Brain microvascular endothelial cell (primary cell): ENCODE data around the gene IP6K1.

Experiments used
- DNase-seq: peaks from one replicate; pipeline ENCODE4 v3.0.0-alpha.2; 2020
- H3K27ac ChIP-seq: fragments of 250-450 bp; sonication (Bioruptor Pico); 2 replicates; pipeline ENCODE4 v1.5.1; 2020; ENCODE audit warnings: mild to moderate bottlenecking, moderate library complexity
- H3K27me3 ChIP-seq: fragments of 250-450 bp; sonication (Bioruptor Pico); replicated peaks from 2 replicates; pipeline ENCODE4 v1.5.1; 2020; ENCODE audit warnings: mild to moderate bottlenecking
- H3K36me3 ChIP-seq: fragments of 250-450 bp; sonication (Bioruptor Pico); replicated peaks from 2 replicates; pipeline ENCODE4 v1.5.1; 2020; ENCODE audit warnings: mild to moderate bottlenecking
- H3K4me3 ChIP-seq: 2 replicates; pipeline ENCODE4 v1.5.1; 2011; ENCODE audit warnings: low read depth, mild to moderate bottlenecking, control low read depth, low read length, moderate library complexity
- in situ Hi-C: cut with HindIII; loops from 2 replicates; pipeline ENCODE4 v1.10.0; 2017; ENCODE audit warnings: low sequenced_read_pairs, low pct_ligation_motif_present
- TF ChIP-seq, protein P1 (sequence below): IDR thresholded peaks from 2 replicates; pipeline ENCODE4 v1.5.1; 2011; ENCODE audit warnings: low read depth, mild to moderate bottlenecking, moderate library complexity, low read length, control low read depth, inconsistent platforms; ENCODE audit errors: missing control alignments

The IP6K1 gene

DNA sequence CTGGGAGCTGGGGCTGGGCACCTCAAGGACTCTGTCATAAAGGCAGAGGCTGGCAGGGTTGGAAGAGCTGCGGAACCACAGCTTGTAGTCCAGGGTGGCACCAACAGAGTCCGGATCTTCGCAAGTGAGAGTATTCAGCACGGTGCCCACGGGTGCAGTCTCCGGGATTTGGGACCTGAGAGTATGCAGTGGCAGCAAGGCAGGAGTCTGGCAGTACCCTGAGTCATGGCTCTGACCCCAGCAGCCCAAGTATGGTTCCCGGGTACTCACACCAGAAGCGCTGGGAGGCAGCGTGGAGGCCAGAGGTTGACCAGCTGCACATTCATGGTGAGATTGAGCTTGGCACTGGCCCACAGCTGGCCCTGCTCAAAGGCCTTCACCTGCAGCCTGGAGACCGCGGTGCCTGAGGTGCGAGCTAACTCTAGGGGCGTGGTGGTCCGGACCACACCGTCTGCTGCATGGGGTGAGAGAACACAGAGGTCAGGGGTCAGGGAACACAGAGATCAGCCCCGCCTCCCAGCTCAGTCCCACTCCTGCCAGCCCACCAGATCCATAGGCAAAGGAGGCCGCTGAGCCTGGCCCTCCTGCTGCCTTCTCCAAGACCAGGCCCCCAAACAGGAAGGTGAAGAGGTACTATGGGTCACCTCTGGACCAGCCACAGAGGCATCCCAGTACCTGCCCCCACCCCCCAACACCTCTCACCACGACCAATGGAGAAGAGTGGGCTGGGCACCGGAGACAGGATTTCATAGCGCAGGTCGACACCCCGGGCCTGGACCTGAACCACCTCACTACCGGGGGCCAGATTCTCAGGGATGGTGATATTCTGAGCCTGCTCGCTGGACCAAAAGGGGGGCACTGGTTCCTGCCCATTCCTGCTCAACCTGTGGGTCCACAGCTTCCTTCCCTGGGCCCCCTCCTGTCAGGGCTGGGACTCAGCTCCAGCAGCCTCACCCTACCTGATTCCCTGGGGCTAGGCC lies 8.9 kb upstream of the IP6K1 start:
- no peak overlapping the region for H3K4me3 ChIP-seq
- no peak for DNase-seq
- TF ChIP-seq, protein P1, sequence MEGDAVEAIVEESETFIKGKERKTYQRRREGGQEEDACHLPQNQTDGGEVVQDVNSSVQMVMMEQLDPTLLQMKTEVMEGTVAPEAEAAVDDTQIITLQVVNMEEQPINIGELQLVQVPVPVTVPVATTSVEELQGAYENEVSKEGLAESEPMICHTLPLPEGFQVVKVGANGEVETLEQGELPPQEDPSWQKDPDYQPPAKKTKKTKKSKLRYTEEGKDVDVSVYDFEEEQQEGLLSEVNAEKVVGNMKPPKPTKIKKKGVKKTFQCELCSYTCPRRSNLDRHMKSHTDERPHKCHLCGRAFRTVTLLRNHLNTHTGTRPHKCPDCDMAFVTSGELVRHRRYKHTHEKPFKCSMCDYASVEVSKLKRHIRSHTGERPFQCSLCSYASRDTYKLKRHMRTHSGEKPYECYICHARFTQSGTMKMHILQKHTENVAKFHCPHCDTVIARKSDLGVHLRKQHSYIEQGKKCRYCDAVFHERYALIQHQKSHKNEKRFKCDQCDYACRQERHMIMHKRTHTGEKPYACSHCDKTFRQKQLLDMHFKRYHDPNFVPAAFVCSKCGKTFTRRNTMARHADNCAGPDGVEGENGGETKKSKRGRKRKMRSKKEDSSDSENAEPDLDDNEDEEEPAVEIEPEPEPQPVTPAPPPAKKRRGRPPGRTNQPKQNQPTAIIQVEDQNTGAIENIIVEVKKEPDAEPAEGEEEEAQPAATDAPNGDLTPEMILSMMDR, result no peak
- H3K36me3 ChIP-seq, result no peaks in the 10 kb centered on the region
- in situ Hi-C loops, result no loop called here
- H3K27me3 ChIP-seq, result no peaks in the 10 kb centered on the region
- H3K27ac ChIP-seq, result no peak overlapping the region

DNA sequence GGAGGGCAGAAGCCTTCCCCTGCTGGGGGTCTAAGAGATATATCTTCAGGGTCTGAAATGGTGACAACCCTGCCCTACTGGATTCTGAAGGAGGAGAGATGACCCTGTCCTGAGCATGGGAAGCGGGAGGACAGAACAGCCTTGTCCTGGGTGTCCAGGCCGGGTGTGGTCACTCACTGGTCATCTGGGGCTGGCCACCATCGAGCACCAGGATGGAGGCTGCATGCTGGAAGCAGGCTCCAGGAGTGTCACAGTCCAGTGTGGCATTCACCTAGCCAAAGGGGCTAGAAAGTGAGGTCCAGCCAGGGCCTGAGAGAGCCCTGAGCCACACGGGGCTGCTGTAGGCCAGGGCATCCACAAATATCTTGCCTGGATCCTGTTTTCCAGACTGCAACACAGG lies 8.1 kb upstream of the IP6K1 start:
- no peak overlapping the region for H3K4me3 ChIP-seq
- H3K36me3 ChIP-seq, result no peaks in the 10 kb centered on the region
- TF ChIP-seq, protein P1, result no peak
- no peaks in the 10 kb centered on the region for H3K27me3 ChIP-seq
- no peak for DNase-seq
- in situ Hi-C loops, result no loop called here
- no peak overlapping the region for H3K27ac ChIP-seq

DNA sequence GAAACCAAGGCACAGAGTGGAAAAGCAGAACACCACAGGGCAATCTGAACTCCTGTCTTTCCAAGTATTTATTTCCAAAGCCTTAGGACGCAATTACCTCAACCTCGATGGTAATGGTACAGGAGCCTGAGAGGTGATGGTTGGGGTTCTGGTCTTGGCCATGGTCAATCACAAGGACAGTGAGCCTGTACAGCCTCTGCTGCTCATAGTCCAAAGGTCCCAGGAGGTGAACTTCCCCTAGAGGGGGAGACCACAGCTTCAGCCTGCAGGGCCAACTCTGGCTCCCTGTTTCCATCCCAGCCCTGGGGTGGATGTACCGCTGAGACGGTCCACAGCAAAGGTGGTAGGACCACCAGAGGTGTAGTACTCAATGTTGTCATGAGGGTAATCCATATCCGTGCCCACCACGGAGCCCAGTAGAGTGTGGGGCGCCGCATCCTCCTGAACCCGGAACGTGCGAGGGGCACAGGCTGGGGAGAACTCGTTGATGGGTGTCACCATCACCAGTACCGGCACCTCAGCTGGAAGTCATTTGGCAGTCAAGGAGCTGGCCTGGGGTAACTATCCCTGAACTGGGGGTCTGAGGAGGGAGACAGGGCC lies 7.2 kb upstream of the IP6K1 start:
- Histone ChIP-seq H3K4me3 (no peak overlapping the region), H3K27ac (no peak overlapping the region), H3K36me3 (no peaks in the 10 kb centered on the region), H3K27me3 (no peaks in the 10 kb centered on the region)
- DNase-seq, result no peak
- in situ Hi-C loops, result no loop called here
- TF ChIP-seq, protein P1, result no peak

DNA sequence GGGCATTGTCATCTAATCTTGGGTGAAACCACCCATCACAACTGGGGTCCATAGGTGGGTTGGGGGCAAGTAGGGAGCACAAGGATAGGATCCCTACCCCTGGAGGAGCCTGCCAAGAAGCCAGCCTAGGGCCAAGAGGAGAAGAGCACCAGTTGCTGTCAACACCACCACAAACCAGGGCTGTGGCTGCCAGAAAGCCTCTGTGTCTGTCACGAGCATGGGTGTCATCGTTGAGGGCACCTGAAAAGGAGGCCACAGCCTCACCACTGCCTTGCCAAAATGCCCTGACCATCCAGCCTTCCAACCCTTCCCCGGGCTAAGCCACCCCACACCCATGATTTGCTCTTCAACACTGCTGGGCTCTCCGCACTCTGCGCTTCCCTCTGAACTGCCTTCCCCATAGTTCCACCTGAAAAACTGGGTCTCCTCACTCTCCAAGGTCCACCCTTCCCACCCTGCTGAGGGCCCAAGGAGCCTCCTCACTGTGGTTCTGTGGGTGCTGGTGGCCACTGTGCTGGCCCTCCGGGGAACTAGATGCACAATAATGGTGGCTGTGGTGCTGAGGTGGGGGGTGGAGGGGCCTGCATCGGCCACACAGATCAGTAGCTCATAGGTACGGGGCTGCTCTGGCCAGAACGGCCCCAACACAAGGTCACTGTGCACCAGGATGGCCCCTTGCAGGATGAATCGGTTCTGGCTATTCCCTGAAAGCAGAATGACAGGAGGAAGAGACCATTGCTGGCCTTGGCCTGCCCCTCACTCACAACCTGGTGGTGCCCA lies 6.2 kb upstream of the IP6K1 start:
- TF ChIP-seq, protein P1, result no peak
- Histone ChIP-seq H3K27me3 (no peaks in the 10 kb centered on the region), H3K27ac (no peak overlapping the region), H3K4me3 (no peak overlapping the region), H3K36me3 (no peaks in the 10 kb centered on the region)
- in situ Hi-C loops, result no loop called here
- DNase-seq, result no peak

DNA sequence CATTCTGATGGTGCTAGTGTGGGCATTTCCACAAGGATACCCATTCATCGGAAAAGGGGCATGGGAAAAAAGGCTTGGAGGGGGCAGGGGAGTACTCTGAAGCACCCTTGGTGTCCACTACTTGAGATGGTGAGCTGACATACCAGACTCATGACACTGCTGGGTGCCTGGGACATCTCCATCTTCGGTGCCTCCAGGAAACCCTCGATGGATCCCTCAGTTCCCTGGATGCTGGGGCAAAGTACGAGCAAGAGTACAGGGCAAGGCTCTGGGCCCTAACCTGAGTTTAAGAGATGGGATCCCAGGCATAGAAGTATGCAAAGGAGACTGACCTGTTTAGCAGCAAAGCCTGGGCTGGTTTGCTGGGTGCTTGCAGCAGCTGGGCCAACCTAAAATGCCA lies 5.2 kb upstream of the IP6K1 start:
- DNase-seq, result no peak
- in situ Hi-C loops, result no loop called here
- H3K27me3 ChIP-seq, result no peaks in the 10 kb centered on the region
- H3K36me3 ChIP-seq, result no peaks in the 10 kb centered on the region
- TF ChIP-seq, protein P1, result no peak
- H3K4me3 ChIP-seq, result no peak overlapping the region
- no peak overlapping the region for H3K27ac ChIP-seq
